HepG2 (cell line): Measurements from ENCODE around the gene PRPF38A. TPM values are rescaled to one million over a fixed set of nuclear protein-coding genes. Genes with fewer than 3 reads are reported as not detected.

ENCODE experiments used
- MAZ ChIP-seq, 2 experiments: sonication (generic) in 1 of 2; formaldehyde crosslinking in 1 of 2; IDR thresholded peaks; 2 replicates each; pipeline versions ENCODE4 v1.5.0 to v1.6.1; 2012 to 2020; ENCODE audit warnings: low read depth in 2 of 2, mild to moderate bottlenecking in 2 of 2, borderline replicate concordance in 1 of 2, improper control_type of control experiment in 1 of 2, low read length in 1 of 2, missing genetic modification reagents in 1 of 2, moderate library complexity in 1 of 2
- NCOA2 ChIP-seq: sonication (generic); formaldehyde crosslinking; IDR thresholded peaks from 2 replicates; pipeline ENCODE4 v1.8.0; 2022; ENCODE audit warnings: inconsistent platforms
- RFX1 ChIP-seq: fragments of 450-650 bp; IDR thresholded peaks from 2 replicates; pipeline ENCODE4 v1.6.1; 2017
- RXRA ChIP-seq: sonication (generic); formaldehyde crosslinking; IDR thresholded peaks from 2 replicates; pipeline ENCODE4 v1.5.1; 2020; ENCODE audit warnings: missing genetic modification reagents
- SPEN ChIP-seq: sonication (generic); formaldehyde crosslinking; IDR thresholded peaks from 2 replicates; pipeline ENCODE4 v1.5.1; 2020; ENCODE audit warnings: low read depth, mild to moderate bottlenecking, missing genetic modification reagents
- TRIM24 ChIP-seq: sonication (generic); formaldehyde crosslinking; IDR thresholded peaks from 2 replicates; pipeline ENCODE4 v1.8.0; 2022; ENCODE audit warnings: mild to moderate bottlenecking, missing genetic modification reagents
- ZNF17 ChIP-seq: sonication (generic); formaldehyde crosslinking; IDR thresholded peaks from 2 replicates; pipeline ENCODE4 v1.5.0; 2020; ENCODE audit warnings: mild to moderate bottlenecking, missing genetic modification reagents
- ZNF263 ChIP-seq: sonication (generic); formaldehyde crosslinking; IDR thresholded peaks from 2 replicates; pipeline ENCODE4 v1.4.0; 2020; ENCODE audit warnings: missing genetic modification reagents
- ZNF296 ChIP-seq: sonication (generic); formaldehyde crosslinking; conservative IDR thresholded peaks from 2 replicates; pipeline ENCODE4 v1.5.0; 2020; ENCODE audit warnings: mild to moderate bottlenecking, missing genetic modification reagents
- ZNF326 ChIP-seq: sonication (generic); formaldehyde crosslinking; IDR thresholded peaks from 2 replicates; pipeline ENCODE4 v1.4.0; 2020; ENCODE audit warnings: missing genetic modification reagents, borderline replicate concordance
- polyA plus RNA-seq, 8 experiments: library from polyadenylated mRNA; depleted of rRNA in 3 of 8; stranded (reverse) in 7 of 8; unstranded in 1 of 8; fragments of >200 nt; fragmentation: Illumina TruSeq in 4 of 8; extraction: Trizol in 4 of 8; gene quantifications; 2 replicates each; pipeline versions ENCODE4 v1.2.1 to v1.2.3, GENCODE V29; 2011 to 2016; ENCODE audit warnings: low read depth in 4 of 8, missing spikeins in 1 of 8, mixed read lengths in 1 of 8; ENCODE audit not compliant: insufficient read depth in 1 of 8
- total RNA-seq, 5 experiments: library from RNA; depleted of rRNA; stranded (reverse); fragments of >200 nt; fragmentation: Illumina TruSeq; extraction: Trizol; gene quantifications; 2 replicates each; pipeline ENCODE4 v1.2.3, GENCODE V29; 2016; ENCODE audit warnings: low read depth in 1 of 5
- TF ChIP-seq, protein P1 (sequence below): sonication (generic); formaldehyde crosslinking; IDR thresholded peaks from 2 replicates; pipeline ENCODE4 v1.4.0; 2020; ENCODE audit warnings: mild to moderate bottlenecking, missing genetic modification reagents
- TF ChIP-seq, protein P2 (sequence below): sonication (generic); formaldehyde crosslinking; IDR thresholded peaks from 2 replicates; pipeline ENCODE4 v1.8.0; 2022; ENCODE audit warnings: missing genetic modification reagents, mild to moderate bottlenecking, borderline replicate concordance
- TF ChIP-seq, protein P3 (sequence below): sonication (generic); formaldehyde crosslinking; IDR thresholded peaks from 2 replicates; pipeline ENCODE4 v1.8.1; 2023; ENCODE audit warnings: missing genetic modification reagents, mild to moderate bottlenecking, borderline replicate concordance
- TF ChIP-seq, protein P4 (sequence below): sonication (generic); formaldehyde crosslinking; IDR thresholded peaks from 2 replicates; pipeline ENCODE4 v1.5.0; 2020; ENCODE audit warnings: mild to moderate bottlenecking, missing genetic modification reagents, borderline replicate concordance

PRPF38A gene
- total and polyA plus RNA-seq, 2 of the 13 experiments (the other 11 are each of a cell fraction or from before 2014, with no cell fraction given) = 18.3 to 45.5 TPM

DNA sequence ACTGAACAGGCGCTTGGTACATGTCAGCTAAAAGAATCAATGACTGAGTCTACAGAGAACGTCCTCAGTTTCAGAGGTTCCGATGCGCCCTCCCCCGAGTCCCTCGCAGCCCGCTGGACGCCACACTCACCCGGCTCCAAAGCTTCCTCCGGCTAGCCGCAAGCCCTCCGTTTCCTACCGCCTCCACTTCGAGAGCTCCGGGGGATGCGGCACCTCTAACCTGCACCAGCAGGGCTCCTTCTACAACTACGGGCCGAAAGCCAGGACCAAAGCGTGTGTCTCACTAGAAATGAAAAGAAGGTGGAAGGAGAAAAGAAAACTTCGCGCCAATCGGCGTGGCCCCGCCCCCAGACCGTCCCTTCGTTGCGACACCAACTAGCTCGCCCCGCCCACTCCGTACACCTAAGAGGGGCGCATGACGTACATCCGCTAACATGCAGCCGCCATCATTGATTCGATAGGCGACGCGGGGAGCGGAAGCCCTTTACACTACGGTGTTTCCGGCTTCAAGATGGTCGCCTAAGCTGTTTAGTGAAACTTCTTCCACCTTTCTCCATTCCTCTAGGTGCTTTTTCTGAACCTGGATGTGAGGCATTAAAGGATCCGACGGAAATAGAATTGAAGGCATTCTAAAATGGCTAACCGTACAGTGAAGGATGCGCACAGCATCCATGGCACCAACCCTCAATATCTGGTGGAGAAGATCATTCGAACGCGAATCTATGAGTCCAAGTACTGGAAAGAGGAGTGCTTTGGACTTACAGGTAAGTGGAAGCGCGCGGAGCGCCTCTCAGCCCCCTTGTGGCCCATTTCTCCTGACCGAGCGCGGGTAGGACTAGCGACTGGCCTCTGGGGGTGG, at the start of gene PRPF38A, which contains the start of gene ORC1 (continued):
- TF ChIP-seq, protein P1, sequence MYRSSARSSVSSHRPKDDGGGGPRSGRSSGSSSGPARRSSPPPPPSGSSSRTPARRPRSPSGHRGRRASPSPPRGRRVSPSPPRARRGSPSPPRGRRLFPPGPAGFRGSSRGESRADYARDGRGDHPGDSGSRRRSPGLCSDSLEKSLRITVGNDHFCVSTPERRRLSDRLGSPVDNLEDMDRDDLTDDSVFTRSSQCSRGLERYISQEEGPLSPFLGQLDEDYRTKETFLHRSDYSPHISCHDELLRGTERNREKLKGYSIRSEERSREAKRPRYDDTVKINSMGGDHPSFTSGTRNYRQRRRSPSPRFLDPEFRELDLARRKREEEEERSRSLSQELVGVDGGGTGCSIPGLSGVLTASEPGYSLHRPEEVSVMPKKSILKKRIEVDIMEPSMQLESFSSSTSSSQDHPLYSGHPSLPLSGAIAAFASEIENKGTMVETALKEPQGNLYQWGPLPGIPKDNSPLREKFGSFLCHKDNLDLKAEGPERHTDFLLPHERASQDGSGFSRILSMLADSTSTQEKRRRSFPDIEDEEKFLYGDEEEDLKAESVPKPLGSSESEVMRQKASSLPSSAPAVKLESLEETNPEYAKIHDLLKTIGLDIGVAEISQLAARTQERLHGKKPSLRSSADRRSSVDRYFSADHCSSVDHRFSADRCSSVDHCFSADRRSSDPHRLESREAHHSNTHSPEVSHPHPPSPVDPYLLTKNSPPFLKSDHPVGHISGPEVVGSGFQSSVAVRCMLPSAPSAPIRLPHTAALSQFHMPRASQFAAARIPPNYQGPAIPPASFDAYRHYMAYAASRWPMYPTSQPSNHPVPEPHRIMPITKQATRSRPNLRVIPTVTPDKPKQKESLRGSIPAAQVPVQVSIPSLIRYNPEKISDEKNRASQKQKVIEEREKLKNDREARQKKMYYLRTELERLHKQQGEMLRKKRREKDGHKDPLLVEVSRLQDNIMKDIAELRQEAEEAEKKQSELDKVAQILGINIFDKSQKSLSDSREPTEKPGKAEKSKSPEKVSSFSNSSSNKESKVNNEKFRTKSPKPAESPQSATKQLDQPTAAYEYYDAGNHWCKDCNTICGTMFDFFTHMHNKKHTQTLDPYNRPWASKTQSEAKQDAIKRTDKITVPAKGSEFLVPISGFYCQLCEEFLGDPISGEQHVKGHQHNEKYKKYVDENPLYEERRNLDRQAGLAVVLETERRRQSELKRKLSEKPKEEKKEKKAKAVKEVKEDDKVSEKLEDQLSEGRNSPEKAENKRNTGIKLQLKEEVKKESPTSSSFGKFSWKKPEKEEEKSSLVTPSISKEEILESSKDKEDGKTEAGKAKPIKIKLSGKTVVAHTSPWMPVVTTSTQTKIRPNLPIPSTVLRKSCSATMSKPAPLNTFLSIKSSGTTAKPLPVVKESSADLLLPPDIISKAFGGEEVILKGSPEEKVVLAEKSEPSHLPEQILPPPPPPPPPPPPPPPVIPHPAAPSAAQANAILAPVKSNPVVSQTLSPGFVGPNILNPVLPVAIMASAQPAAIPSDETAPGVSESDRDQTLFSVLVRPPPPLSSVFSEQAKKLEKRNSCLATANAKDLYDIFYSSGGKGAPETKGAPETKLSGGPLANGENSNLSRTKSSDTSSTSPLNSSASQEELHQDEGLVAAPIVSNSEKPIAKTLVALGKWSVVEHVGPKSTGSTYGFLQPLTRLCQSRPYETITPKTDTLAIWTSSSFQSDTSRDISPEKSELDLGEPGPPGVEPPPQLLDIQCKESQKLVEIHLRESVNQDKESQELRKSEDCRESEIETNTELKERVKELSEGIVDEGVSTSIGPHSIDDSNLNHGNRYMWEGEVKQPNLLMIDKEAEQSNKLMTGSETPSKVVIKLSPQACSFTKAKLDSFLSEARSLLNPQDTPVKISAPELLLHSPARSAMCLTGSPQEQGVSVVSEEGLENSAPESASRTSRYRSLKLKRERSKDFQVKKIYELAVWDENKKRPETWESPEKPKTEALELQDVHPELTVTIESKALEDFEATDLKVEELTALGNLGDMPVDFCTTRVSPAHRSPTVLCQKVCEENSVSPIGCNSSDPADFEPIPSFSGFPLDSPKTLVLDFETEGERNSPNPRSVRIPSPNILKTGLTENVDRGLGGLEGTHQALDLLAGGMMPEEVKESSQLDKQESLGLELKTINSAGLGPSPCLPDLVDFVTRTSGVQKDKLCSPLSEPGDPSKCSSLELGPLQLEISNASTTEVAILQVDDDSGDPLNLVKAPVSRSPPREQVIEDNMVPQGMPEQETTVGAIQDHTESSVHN (CRISPR knock-in tag) = no peak
- TF ChIP-seq ZNF326 (CRISPR knock-in tag) = no peak
- no peak; the same call in 1 of the 2 replicates for TF ChIP-seq RXRA
- no peak for TF ChIP-seq ZNF17 (CRISPR knock-in tag)
- TF ChIP-seq ZNF296 (CRISPR knock-in tag) = no peak
- TF ChIP-seq ZNF263 (CRISPR knock-in tag) = no peak
- TF ChIP-seq, protein P2, sequence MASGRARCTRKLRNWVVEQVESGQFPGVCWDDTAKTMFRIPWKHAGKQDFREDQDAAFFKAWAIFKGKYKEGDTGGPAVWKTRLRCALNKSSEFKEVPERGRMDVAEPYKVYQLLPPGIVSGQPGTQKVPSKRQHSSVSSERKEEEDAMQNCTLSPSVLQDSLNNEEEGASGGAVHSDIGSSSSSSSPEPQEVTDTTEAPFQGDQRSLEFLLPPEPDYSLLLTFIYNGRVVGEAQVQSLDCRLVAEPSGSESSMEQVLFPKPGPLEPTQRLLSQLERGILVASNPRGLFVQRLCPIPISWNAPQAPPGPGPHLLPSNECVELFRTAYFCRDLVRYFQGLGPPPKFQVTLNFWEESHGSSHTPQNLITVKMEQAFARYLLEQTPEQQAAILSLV (CRISPR knock-in tag) = 0 out of 2 replicates have a peak, but pooled peaks have one; percentile 50
- TF ChIP-seq MAZ (IDR thresholded peaks at IDR 0.05; ENCODE audit: borderline replicate concordance, low read depth, low read length) = peak; percentile 50; the same call in 1 of the 2 replicates
- peak; percentile 56 for TF ChIP-seq MAZ (CRISPR knock-in tag; IDR thresholded peaks at IDR 0.05; ENCODE audit: low read depth)
- TF ChIP-seq, protein P3, sequence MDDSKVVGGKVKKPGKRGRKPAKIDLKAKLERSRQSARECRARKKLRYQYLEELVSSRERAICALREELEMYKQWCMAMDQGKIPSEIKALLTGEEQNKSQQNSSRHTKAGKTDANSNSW (CRISPR knock-in tag) = no peak; the same call in 1 of the 2 replicates
- no peak for TF ChIP-seq RFX1
- no peak for TF ChIP-seq TRIM24 (CRISPR knock-in tag)
- TF ChIP-seq NCOA2 = peak; percentile 45
- TF ChIP-seq, protein P4, sequence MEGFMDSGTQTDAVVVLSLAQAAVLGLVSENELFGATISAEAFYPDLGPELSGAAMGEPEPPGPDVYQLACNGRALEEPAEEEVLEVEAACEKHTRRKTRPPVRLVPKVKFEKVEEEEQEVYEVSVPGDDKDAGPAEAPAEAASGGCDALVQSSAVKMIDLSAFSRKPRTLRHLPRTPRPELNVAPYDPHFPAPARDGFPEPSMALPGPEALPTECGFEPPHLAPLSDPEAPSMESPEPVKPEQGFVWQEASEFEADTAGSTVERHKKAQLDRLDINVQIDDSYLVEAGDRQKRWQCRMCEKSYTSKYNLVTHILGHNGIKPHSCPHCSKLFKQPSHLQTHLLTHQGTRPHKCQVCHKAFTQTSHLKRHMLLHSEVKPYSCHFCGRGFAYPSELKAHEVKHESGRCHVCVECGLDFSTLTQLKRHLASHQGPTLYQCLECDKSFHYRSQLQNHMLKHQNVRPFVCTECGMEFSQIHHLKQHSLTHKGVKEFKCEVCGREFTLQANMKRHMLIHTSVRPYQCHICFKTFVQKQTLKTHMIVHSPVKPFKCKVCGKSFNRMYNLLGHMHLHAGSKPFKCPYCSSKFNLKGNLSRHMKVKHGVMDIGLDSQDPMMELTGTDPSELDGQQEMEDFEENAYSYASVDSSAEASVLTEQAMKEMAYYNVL = peak; percentile 76; the same call in 1 of the 2 replicates
- TF ChIP-seq SPEN (CRISPR knock-in tag) = peak; percentile 89
